Right lobe of liver (tissue), 6 donors: ENCODE measurements around the gene ALK. TPM values are rescaled to one million over a fixed set of nuclear protein-coding genes. Genes with fewer than 3 reads are reported as not detected.
A peak's percentile ranks its signal among the peaks of the same experiment; 100 is the strongest.

Experiments used
- ATAC-seq, 4 donors: fragments of 200-7000 bp; cut with Tn5 transposase; one replicate each; pipeline ENCODE4 v1.9.1; 2020; ENCODE audit warnings: mild to moderate bottlenecking in 4 of 4, moderate library complexity in 4 of 4
- DNase-seq, 3 donors: peaks; one replicate each; pipeline ENCODE4 v3.0.0-alpha.2; 2020
- H3K27ac ChIP-seq, 3 donors: fragments of 200-600 bp; one replicate each; pipeline ENCODE4 v1.8.0; 2022
- H3K27me3 ChIP-seq, 2 donors: fragments of 200-600 bp; one replicate each; pipeline ENCODE4 v1.8.0; 2022
- H3K36me3 ChIP-seq, 4 donors: fragments of 200-600 bp; sonication (generic) in 1 of 4; one replicate each; pipeline versions ENCODE4 v1.5.1 to v1.8.0; 2017 to 2022; ENCODE audit warnings: control low read depth in 1 of 4
- H3K4me1 ChIP-seq, 4 donors: fragments of 200-600 bp; sonication (generic) in 1 of 4; one replicate each; pipeline versions ENCODE4 v1.5.1 to v1.8.0; 2017 to 2022; ENCODE audit warnings: control low read depth in 1 of 4
- H3K4me3 ChIP-seq, 3 donors: fragments of 200-600 bp; one replicate each; pipeline ENCODE4 v1.8.0; 2022
- H3K9me3 ChIP-seq, 4 donors: fragments of 200-600 bp; sonication (generic) in 1 of 4; one replicate each; pipeline versions ENCODE4 v1.5.1 to v1.8.0; 2017 to 2022; ENCODE audit warnings: control low read depth in 1 of 4
- CTCF ChIP-seq, 4 donors: fragments of 200-600 bp in 3 of 4; fragments of 450-650 bp in 1 of 4; IDR thresholded peaks; one replicate each; pipeline versions ENCODE4 v1.5.1 to v1.8.0; 2016 to 2022; ENCODE audit warnings: antibody characterized with exemption in 4 of 4, mild to moderate bottlenecking in 2 of 4
- POLR2A ChIP-seq: fragments of 450-650 bp; IDR thresholded peaks from one replicate; pipeline ENCODE4 v1.6.1; 2017; ENCODE audit warnings: antibody characterized with exemption, mild to moderate bottlenecking
- WGBS: methylation state at CpG from one replicate; pipeline ENCODE4 v1.1.6; 2018; ENCODE audit warnings: low coverage, low lambda C conversion rate; ENCODE audit not compliant: insufficient coverage; ENCODE audit errors: missing lambda C conversion rate; 5-methylcytosine and 5-hydroxymethylcytosine counted together
- intact Hi-C, 2 donors: fragments of 100-400 bp; cut with DNase I; formaldehyde crosslinking; loops; one replicate each; pipeline versions ENCODE4 v1.11.2 to v1.14.1; 2022
- total RNA-seq, 6 experiments: library from RNA; depleted of rRNA in 2 of 6; stranded (reverse); fragments of >200 nt in 2 of 6; fragmentation: NEBNext Ultra II Directional in 3 of 6; extraction: Animal tissue kit (Norgen Biotek cat#: 25700) in 3 of 6; gene quantifications; one replicate each; pipeline versions ENCODE4 v1.1.0 to v1.2.4, GENCODE V29; 2016 to 2023
- donor health status: DM: no; HTN: yes; CAD: no.
- donor health status: DM: no; HTN: no; CAD: no.
- donor health status: DM: no; HTN: no; CAD: no.
- donor health status: DM: no; HTN: yes; CAD: no.
- donor health status: DM: no; HTN: yes; CAD: no.

ALK gene
- total RNA-seq, 6 experiments from 2014 or later = 0.04 to 0.06 TPM; not detected in 4

- Histone ChIP-seq H3K27me3 (no peaks in the 10 kb centered on the region), H3K9me3 (no peaks in the 10 kb centered on the region), H3K27ac (no peak overlapping the region), H3K4me3 (no peak overlapping the region), H3K4me1 (no peaks in the 10 kb centered on the region), H3K36me3 (no peaks in the 10 kb centered on the region)
- WGBS = 83% methylated on average over 2 of the region's 2 CpGs
- TF ChIP-seq POLR2A (no peak), CTCF (IDR thresholded peaks at IDR 0.05) (no peak)
- ATAC-seq (no peak), DNase-seq (no peak)
- intact Hi-C loops = no loop called here
Observed at GRCh38 chr2:29482348-29482747, 439.0 kb downstream of the ALK start.

GRCh38 chr2:29481313-29481712 lies 440.1 kb downstream of the ALK start:
- H3K27me3 ChIP-seq = no peaks in the 10 kb centered on the region
- WGBS = 83% methylated on average over 1 of the region's 1 CpG

GRCh38 chr2:29480426-29480825 lies 441.0 kb downstream of the ALK start:
- intact Hi-C loops = no loop called here
- Histone ChIP-seq H3K9me3 (no peaks in the 10 kb centered on the region), H3K27ac (no peak overlapping the region), H3K4me3 (no peak overlapping the region), H3K4me1 (no peaks in the 10 kb centered on the region), H3K27me3 (no peaks in the 10 kb centered on the region), H3K36me3 (no peaks in the 10 kb centered on the region)
- TF ChIP-seq POLR2A (no peak), CTCF (IDR thresholded peaks at IDR 0.05) (no peak)
- ATAC-seq (peak in 1 of 4 donors; percentile 45), DNase-seq (no peak)
- WGBS = 39% methylated on average over 4 of the region's 4 CpGs

More at GRCh38 chr2:29481313-29481712, 440.1 kb downstream of the ALK start:
- TF ChIP-seq POLR2A (no peak), CTCF (IDR thresholded peaks at IDR 0.05) (no peak)
- no peak for DNase-seq
- intact Hi-C loops = no loop called here
- Histone ChIP-seq H3K4me3 (no peak overlapping the region), H3K9me3 (no peaks in the 10 kb centered on the region), H3K36me3 (no peaks in the 10 kb centered on the region), H3K27ac (no peak overlapping the region), H3K4me1 (no peaks in the 10 kb centered on the region)
- ATAC-seq = no peak

- no peak overlapping the region for H3K4me3 ChIP-seq
- no peak for DNase-seq
- WGBS = 100% methylated on average over 2 of the region's 2 CpGs
- no peak for TF ChIP-seq CTCF (IDR thresholded peaks at IDR 0.05)
- no peak for TF ChIP-seq POLR2A
- ATAC-seq = no peak
- H3K36me3 ChIP-seq = no peaks in the 10 kb centered on the region
- no peak overlapping the region for H3K27ac ChIP-seq
- H3K4me1 ChIP-seq = no peaks in the 10 kb centered on the region
- H3K9me3 ChIP-seq = no peaks in the 10 kb centered on the region
- intact Hi-C loops = no loop called here
- no peaks in the 10 kb centered on the region for H3K27me3 ChIP-seq
Observed at GRCh38 chr2:29479401-29479800, 442.0 kb downstream of the ALK start.

- TF ChIP-seq CTCF (IDR thresholded peaks at IDR 0.05) = no peak
- no peak for TF ChIP-seq POLR2A
- intact Hi-C loops = no loop called here
- no peak overlapping the region for H3K4me3 ChIP-seq
- ATAC-seq (no peak), DNase-seq (no peak)
- no peaks in the 10 kb centered on the region for H3K4me1 ChIP-seq
- H3K27me3 ChIP-seq = no peaks in the 10 kb centered on the region
- no peaks in the 10 kb centered on the region for H3K36me3 ChIP-seq
- H3K9me3 ChIP-seq = no peaks in the 10 kb centered on the region
- 95% methylated on average over 4 of the region's 4 CpGs for WGBS
- H3K27ac ChIP-seq = no peak overlapping the region
Observed at GRCh38 chr2:29478641-29479040, 442.7 kb downstream of the ALK start.
